Adrenal gland (tissue), 5 donors: ENCODE results near the gene TBC1D9B.

Experiments
- CTCF ChIP-seq, 6 experiments: fragments of 450-650 bp in 4 of 6; fragments of 200-600 bp in 2 of 6; sonication (generic) in 1 of 6; IDR thresholded peaks; 1 replicate in 5 of 6; 2 replicates in 1 of 6; pipeline versions ENCODE4 v1.5.1 to v1.8.0; 2016 to 2021; ENCODE audit warnings: antibody characterized with exemption in 6 of 6, mild to moderate bottlenecking in 2 of 6, moderate library complexity in 1 of 6
- POLR2A ChIP-seq, 2 donors: fragments of 450-650 bp; IDR thresholded peaks; one replicate each; pipeline ENCODE4 v1.6.1; 2017; ENCODE audit warnings: antibody characterized with exemption in 2 of 2, mild to moderate bottlenecking in 2 of 2, moderate library complexity in 1 of 2
- donor health status: DM: no; HTN: no; CAD: no.

DNA sequence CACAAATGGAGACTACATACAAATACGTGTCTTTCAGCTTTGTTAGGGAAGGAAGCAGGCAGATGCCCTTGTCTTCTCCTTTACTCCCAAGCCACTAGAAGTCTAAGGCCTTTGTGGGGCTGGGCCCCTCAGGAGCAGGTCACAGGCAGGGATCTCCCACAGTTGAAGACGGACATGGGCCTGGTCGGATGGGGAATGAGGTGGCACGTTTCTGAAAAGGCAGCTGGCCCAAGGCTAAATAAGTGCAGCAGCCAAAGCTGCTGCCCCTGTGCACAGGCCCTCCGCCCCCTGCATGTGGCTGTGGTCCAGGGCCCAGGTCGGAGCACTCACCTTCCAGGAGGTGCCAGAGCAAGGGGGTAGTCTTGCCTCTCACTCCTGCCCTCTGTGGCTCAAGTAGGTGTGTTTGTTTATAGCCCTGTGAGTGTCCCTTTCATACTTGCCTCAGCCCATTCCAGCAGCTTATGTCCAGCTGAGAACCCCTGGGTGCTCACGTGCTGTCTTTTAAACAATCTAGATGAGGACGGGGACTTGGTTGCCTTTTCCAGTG, 85.2 kb downstream of the TBC1D9B start:
- TF ChIP-seq CTCF (IDR thresholded peaks at IDR 0.05): no peak
- TF ChIP-seq POLR2A (IDR thresholded peaks at IDR 0.05): peak in 1 of 2 donors; percentile 29
